ENCODE data around the gene ARL1. TPM values are rescaled to one million over a fixed set of nuclear protein-coding genes. Genes with fewer than 3 reads are reported as not detected.
A peak's percentile ranks its signal among the peaks of the same experiment; 100 is the strongest.
"Not testable (repeated sequence)": the region's sequence is repeated elsewhere in the genome, so short reads cannot be mapped to it uniquely, and the experiment has no call there.

Gene ARL1
- 70.8 and 76.9 TPM in 2 replicates for total RNA-seq

GRCh38 chr12:101407436-101408345 lies at the start of gene ARL1:
Gene ARL1 (minus strand): TSS chr12:101407772. CDS start chr12:101407645, 127 bp downstream.
- peak within 1 kb of the TSS; percentile 99 for H3K4me3 Mint-ChIP-seq
- H3K4me1 Mint-ChIP-seq (ENCODE audit: low read depth): peaks cover 25% of the 10 kb centered on the region
- H3K36me3 Mint-ChIP-seq (ENCODE audit: low read depth): peaks cover 2% of the 10 kb centered on the region
- H3K27me3 Mint-ChIP-seq (ENCODE audit: insufficient read depth): peaks cover 9% of the 10 kb centered on the region
- peak within 1 kb of the TSS; percentile 95 for H3K27ac Mint-ChIP-seq
- intact Hi-C loops (cut with micrococcal nuclease): loop anchor here (1.0 to 5.0 kb wide), 5 partner anchors 127 to 470 kb away; partner anchors contain the start of genes CHPT1, DRAM1, GNPTAB and UTP20
- DNase-seq (ENCODE audit: low spot score): peak; percentile 68
- H3K9me3 Mint-ChIP-seq: no peaks in the 10 kb centered on the region

GRCh38 chr12:101455685-101456084 lies 48.1 kb upstream of the ARL1 start:
- H3K4me3 Mint-ChIP-seq: no peak overlapping the region
- peaks cover 5% of the 10 kb centered on the region for H3K4me1 Mint-ChIP-seq (ENCODE audit: low read depth)
- no peak overlapping the region for H3K27ac Mint-ChIP-seq
- no peak for DNase-seq (ENCODE audit: low spot score)
- no peaks in the 10 kb centered on the region for H3K27me3 Mint-ChIP-seq (ENCODE audit: insufficient read depth)
- no peaks in the 10 kb centered on the region for H3K36me3 Mint-ChIP-seq (ENCODE audit: low read depth)
- intact Hi-C loops (cut with micrococcal nuclease): no loop called here
- H3K9me3 Mint-ChIP-seq: no peaks in the 10 kb centered on the region

GRCh38 chr12:101441461-101442224 lies 34.1 kb upstream of the ARL1 start:
- Mint-ChIP-seq H3K4me1 (ENCODE audit: low read depth) (no peaks in the 10 kb centered on the region), H3K27me3 (ENCODE audit: insufficient read depth) (peaks cover 10% of the 10 kb centered on the region), H3K9me3 (no peaks in the 10 kb centered on the region), H3K27ac (no peak overlapping the region), H3K4me3 (no peak overlapping the region), H3K36me3 (ENCODE audit: low read depth) (no peaks in the 10 kb centered on the region)
- DNase-seq (ENCODE audit: low spot score): no peak
- intact Hi-C loops (cut with micrococcal nuclease): no loop called here

- no peaks in the 10 kb centered on the region for H3K4me1 Mint-ChIP-seq (ENCODE audit: low read depth)
- no peaks in the 10 kb centered on the region for H3K9me3 Mint-ChIP-seq
- intact Hi-C loops (cut with micrococcal nuclease): no loop called here
- no peak for DNase-seq (ENCODE audit: low spot score)
- no peak overlapping the region for H3K4me3 Mint-ChIP-seq
- peaks cover 10% of the 10 kb centered on the region for H3K27me3 Mint-ChIP-seq (ENCODE audit: insufficient read depth)
- H3K36me3 Mint-ChIP-seq (ENCODE audit: low read depth): no peaks in the 10 kb centered on the region
- H3K27ac Mint-ChIP-seq: no peak overlapping the region
These were observed 31.7 kb upstream of the ARL1 start for GRCh38 chr12:101439236-101439635.

GRCh38 chr12:101436136-101436535 lies 28.6 kb upstream of the ARL1 start:
- Mint-ChIP-seq H3K9me3 (no peaks in the 10 kb centered on the region), H3K27me3 (ENCODE audit: insufficient read depth) (peaks cover 8% of the 10 kb centered on the region), H3K27ac (no peak overlapping the region), H3K36me3 (ENCODE audit: low read depth) (no peaks in the 10 kb centered on the region), H3K4me3 (no peak overlapping the region), H3K4me1 (ENCODE audit: low read depth) (no peaks in the 10 kb centered on the region)
- intact Hi-C loops (cut with micrococcal nuclease): no loop called here
- no peak for DNase-seq (ENCODE audit: low spot score)

- no peaks in the 10 kb centered on the region for H3K9me3 Mint-ChIP-seq
- no peak overlapping the region for H3K27ac Mint-ChIP-seq
- H3K4me1 Mint-ChIP-seq (ENCODE audit: low read depth): no peaks in the 10 kb centered on the region
- no peak for DNase-seq (ENCODE audit: low spot score)
- H3K27me3 Mint-ChIP-seq (ENCODE audit: insufficient read depth): peaks cover 8% of the 10 kb centered on the region
- no peaks in the 10 kb centered on the region for H3K36me3 Mint-ChIP-seq (ENCODE audit: low read depth)
- no peak overlapping the region for H3K4me3 Mint-ChIP-seq
- intact Hi-C loops (cut with micrococcal nuclease): no loop called here
These were observed 22.9 kb upstream of the ARL1 start for GRCh38 chr12:101430456-101430855.

- Mint-ChIP-seq H3K9me3 (no peaks in the 10 kb centered on the region), H3K27ac (no peak overlapping the region), H3K27me3 (ENCODE audit: insufficient read depth) (peaks cover 3% of the 10 kb centered on the region), H3K36me3 (ENCODE audit: low read depth) (no peaks in the 10 kb centered on the region), H3K4me3 (no peak overlapping the region), H3K4me1 (ENCODE audit: low read depth) (no peaks in the 10 kb centered on the region)
- no peak for DNase-seq (ENCODE audit: low spot score)
- intact Hi-C loops (cut with micrococcal nuclease): no loop called here
These were observed 17.0 kb upstream of the ARL1 start for GRCh38 chr12:101424620-101425019.

- DNase-seq (ENCODE audit: low spot score); H3K27ac Mint-ChIP-seq; intact Hi-C loops (cut with micrococcal nuclease); H3K4me1 Mint-ChIP-seq (ENCODE audit: low read depth); H3K36me3 Mint-ChIP-seq (ENCODE audit: low read depth); H3K9me3 Mint-ChIP-seq; H3K27me3 Mint-ChIP-seq (ENCODE audit: insufficient read depth); H3K4me3 Mint-ChIP-seq: not testable (repeated sequence)
These were observed 14.5 kb upstream of the ARL1 start for GRCh38 chr12:101422066-101422465.

- intact Hi-C loops (cut with micrococcal nuclease): loop anchor here (2.0 kb wide), 1 partner anchor 358 kb away; no protein-coding TSS in a partner anchor
- H3K36me3 Mint-ChIP-seq (ENCODE audit: low read depth): no peaks in the 10 kb centered on the region
- H3K4me1 Mint-ChIP-seq (ENCODE audit: low read depth): no peaks in the 10 kb centered on the region
- H3K9me3 Mint-ChIP-seq: no peaks in the 10 kb centered on the region
- H3K27ac Mint-ChIP-seq: no peak overlapping the region
- H3K27me3 Mint-ChIP-seq (ENCODE audit: insufficient read depth): peaks cover 19% of the 10 kb centered on the region
- H3K4me3 Mint-ChIP-seq: no peak overlapping the region
- DNase-seq (ENCODE audit: low spot score): no peak
These were observed 7.7 kb upstream of the ARL1 start for GRCh38 chr12:101415228-101415627.

- no peak for DNase-seq (ENCODE audit: low spot score)
- peaks cover 21% of the 10 kb centered on the region for H3K27me3 Mint-ChIP-seq (ENCODE audit: insufficient read depth)
These were observed 7.1 kb upstream of the ARL1 start for GRCh38 chr12:101414533-101415119.

GRCh38 chr12:101410169-101410568 lies 2.6 kb upstream of the ARL1 start:
- DNase-seq (ENCODE audit: low spot score); H3K4me3 Mint-ChIP-seq; intact Hi-C loops (cut with micrococcal nuclease); H3K27ac Mint-ChIP-seq; H3K9me3 Mint-ChIP-seq; H3K36me3 Mint-ChIP-seq (ENCODE audit: low read depth): not testable (repeated sequence)
- Mint-ChIP-seq H3K27me3 (ENCODE audit: insufficient read depth) (peaks cover 18% of the 10 kb centered on the region), H3K4me1 (ENCODE audit: low read depth) (peaks cover 19% of the 10 kb centered on the region)

More at GRCh38 chr12:101414533-101415119, 7.1 kb upstream of the ARL1 start:
- Mint-ChIP-seq H3K36me3 (ENCODE audit: low read depth) (no peaks in the 10 kb centered on the region), H3K9me3 (no peaks in the 10 kb centered on the region), H3K4me1 (ENCODE audit: low read depth) (no peaks in the 10 kb centered on the region), H3K27ac (no peak overlapping the region), H3K4me3 (no peak overlapping the region)
- intact Hi-C loops (cut with micrococcal nuclease): loop anchor here (1.0 to 2.0 kb wide), 3 partner anchors 345 to 425 kb away; no protein-coding TSS in a partner anchor

GRCh38 chr12:101407049-101407435 lies 530 bp downstream of the ARL1 start:
- intact Hi-C loops (cut with micrococcal nuclease): loop anchor here (1.0 to 5.0 kb wide), 4 partner anchors 126 to 470 kb away; partner anchors contain the start of genes DRAM1, GNPTAB and UTP20
- peak overlapping the region; percentile 95 for H3K27ac Mint-ChIP-seq
- no peaks in the 10 kb centered on the region for H3K9me3 Mint-ChIP-seq
- peaks cover 25% of the 10 kb centered on the region for H3K4me1 Mint-ChIP-seq (ENCODE audit: low read depth)
- peaks cover 5% of the 10 kb centered on the region for H3K27me3 Mint-ChIP-seq (ENCODE audit: insufficient read depth)
- no peak for DNase-seq (ENCODE audit: low spot score)
- H3K36me3 Mint-ChIP-seq (ENCODE audit: low read depth): peaks cover 2% of the 10 kb centered on the region
- peak overlapping the region; percentile 99 for H3K4me3 Mint-ChIP-seq
